Cardiac muscle cell (in vitro differentiated cells and primary cell): ENCODE results near the gene RBM47. TPM values are rescaled to one million over a fixed set of nuclear protein-coding genes. Genes with fewer than 3 reads are reported as not detected.
"Not testable (repeated sequence)": the region's sequence is repeated elsewhere in the genome, so short reads cannot be mapped to it uniquely, and the experiment has no call there.

Experiments
- DNase-seq, 2 donors: peaks; one replicate each; pipeline versions ENCODE4 v3.0.0 to v3.0.0-alpha.2; 2010 to 2017; ENCODE audit warnings: low read depth in 1 of 2, low spot score in 1 of 2
- H3K27ac ChIP-seq: fragments of 200-600 bp; sonication (generic); 2 replicates; pipeline ENCODE4 v1.5.1; 2016
- H3K27me3 ChIP-seq: fragments of 200-600 bp; sonication (generic); 2 replicates; pipeline ENCODE4 v1.6.0; 2016; ENCODE audit warnings: control low read depth
- H3K36me3 ChIP-seq: fragments of 200-600 bp; sonication (generic); 2 replicates; pipeline ENCODE4 v1.5.1; 2016; ENCODE audit warnings: control low read depth
- H3K4me1 ChIP-seq: fragments of 200-600 bp; sonication (generic); 2 replicates; pipeline ENCODE4 v1.8.1; 2017; ENCODE audit warnings: low read depth, mild to moderate bottlenecking, mixed run types
- H3K4me3 ChIP-seq: fragments of 200-600 bp; sonication (generic); 2 replicates; pipeline ENCODE4 v1.5.1; 2016; ENCODE audit warnings: mild to moderate bottlenecking
- H3K9me3 ChIP-seq: fragments of 200-600 bp; sonication (generic); 2 replicates; pipeline ENCODE4 v1.5.1; 2017; ENCODE audit warnings: low read depth, mild to moderate bottlenecking, control low read depth
- CTCF ChIP-seq: IDR thresholded peaks from 2 replicates; pipeline ENCODE4 v1.5.1; 2012; ENCODE audit warnings: low read depth, mild to moderate bottlenecking, low read length
- polyA plus RNA-seq: library from polyadenylated mRNA; unstranded; fragments of >200 nt; fragmentation: Nextera tagmentation; extraction: Ambion mirVana; gene quantifications from 2 replicates; pipeline ENCODE4 v1.2.1, GENCODE V29; 2016
- total RNA-seq: library from RNA; depleted of rRNA; stranded (reverse); fragments of >200 nt; gene quantifications from 2 replicates; pipeline ENCODE4 v1.2.3, GENCODE V29; 2016

RBM47 gene
- total and polyA plus RNA-seq, 2 experiments from 2014 or later: 1.1 to 1.4 TPM

- no peak for DNase-seq
- H3K36me3 ChIP-seq: no peaks in the 10 kb centered on the region
- H3K27me3 ChIP-seq: no peaks in the 10 kb centered on the region
- no peak for TF ChIP-seq CTCF
- no peaks in the 10 kb centered on the region for H3K9me3 ChIP-seq
- H3K4me3 ChIP-seq: no peak overlapping the region
- H3K4me1 ChIP-seq: no peaks in the 10 kb centered on the region
- H3K27ac ChIP-seq: no peak overlapping the region
Measured at GRCh38 chr4:40546506-40546905, 83.2 kb downstream of the RBM47 start.

GRCh38 chr4:40545487-40545886 is 84.2 kb downstream of the RBM47 start:
- H3K9me3 ChIP-seq, H3K4me1 ChIP-seq, H3K27me3 ChIP-seq, DNase-seq, H3K36me3 ChIP-seq, H3K27ac ChIP-seq, H3K4me3 ChIP-seq: not testable (repeated sequence)

- no peaks in the 10 kb centered on the region for H3K36me3 ChIP-seq
- no peaks in the 10 kb centered on the region for H3K27me3 ChIP-seq
- no peak overlapping the region for H3K27ac ChIP-seq
- no peak for DNase-seq
- TF ChIP-seq CTCF: no peak
- no peak overlapping the region for H3K4me3 ChIP-seq
- H3K4me1 ChIP-seq: no peaks in the 10 kb centered on the region
- no peaks in the 10 kb centered on the region for H3K9me3 ChIP-seq
Measured at GRCh38 chr4:40544221-40544620, 85.4 kb downstream of the RBM47 start.

GRCh38 chr4:40540800-40541199 is 88.9 kb downstream of the RBM47 start:
- Histone ChIP-seq H3K27me3 (no peaks in the 10 kb centered on the region), H3K4me1 (no peaks in the 10 kb centered on the region), H3K9me3 (no peaks in the 10 kb centered on the region), H3K27ac (no peak overlapping the region), H3K36me3 (no peaks in the 10 kb centered on the region), H3K4me3 (no peak overlapping the region)
- TF ChIP-seq CTCF: no peak
- no peak for DNase-seq

GRCh38 chr4:40536032-40536431 is 93.6 kb downstream of the RBM47 start:
- no peak for DNase-seq
- no peak for TF ChIP-seq CTCF
- Histone ChIP-seq H3K36me3 (no peaks in the 10 kb centered on the region), H3K27me3 (no peaks in the 10 kb centered on the region), H3K9me3 (no peaks in the 10 kb centered on the region), H3K27ac (no peak overlapping the region), H3K4me1 (no peaks in the 10 kb centered on the region), H3K4me3 (no peak overlapping the region)

GRCh38 chr4:40531636-40532023 is 98.0 kb downstream of the RBM47 start:
- no peak for DNase-seq
- no peaks in the 10 kb centered on the region for H3K4me1 ChIP-seq
- H3K27me3 ChIP-seq: no peaks in the 10 kb centered on the region
- no peak overlapping the region for H3K27ac ChIP-seq
- H3K9me3 ChIP-seq: no peaks in the 10 kb centered on the region
- no peak overlapping the region for H3K4me3 ChIP-seq
- no peak for TF ChIP-seq CTCF
- no peaks in the 10 kb centered on the region for H3K36me3 ChIP-seq
